ENCODE results near the gene STAC3. TPM values are rescaled to one million over a fixed set of nuclear protein-coding genes. Genes with fewer than 3 reads are reported as not detected.

STAC3 gene
- total and polyA plus RNA-seq, 10 of the 15 experiments (the other 5 are each of a cell fraction or from before 2014, with no cell fraction given): 0.49 to 9.9 (median 3.8) TPM

- DNase-seq (ENCODE audit: low read depth, low spot score): no peak
- H3K4me3 ChIP-seq: no peak overlapping the region
- POLR2A ChIA-PET: interaction anchor here (1.0 to 1.3 kb wide), 4 partner anchors 8 to 21 kb away, joined by 3 to 5 read pairs (median 4); no protein-coding TSS in a partner anchor
Measured at GRCh38 chr12:57227315-57228115, 23.5 kb downstream of the STAC3 start.

GRCh38 chr12:57226588-57227314 lies 24.2 kb downstream of the STAC3 start:
- no peak for DNase-seq (ENCODE audit: low read depth, low spot score)
- H3K4me1 ChIP-seq (ENCODE audit: control insufficient read depth, insufficient read depth, low read length): peaks cover 31% of the 10 kb centered on the region
- RAD21 ChIA-PET (ENCODE audit: unreplicated experiment): interaction anchor here (0.6 to 2.0 kb wide), 7 partner anchors 11 to 227 kb away, joined by 3 to 12 read pairs (median 6); partner anchors contain the start of gene STAT6
- no peak overlapping the region for H3K27ac ChIP-seq (ENCODE audit: control insufficient read depth, insufficient read depth)
- H3K79me2 ChIP-seq (ENCODE audit: control insufficient read depth, insufficient read depth, low read length): peaks cover 22% of the 10 kb centered on the region
- CTCF ChIA-PET: interaction anchor here (0.8 to 7.8 kb wide), 10 partner anchors 9 to 469 kb away, joined by 3 to 202 read pairs (median 5); partner anchors contain the start of genes INHBE and NXPH4
- H3K4me2 ChIP-seq (ENCODE audit: control insufficient read depth, insufficient read depth): peak overlapping the region; percentile 56
- SMC1A ChIA-PET (ENCODE audit: uncharacterized antibody, unreplicated experiment): interaction anchor here (1.3 kb wide), 1 partner anchor 17 kb away, joined by 4 read pairs; no protein-coding TSS in a partner anchor
- no peak for ATAC-seq
- no peaks in the 10 kb centered on the region for H4K20me1 ChIP-seq (ENCODE audit: control insufficient read depth, insufficient read depth)
- intact Hi-C loops (cut with micrococcal nuclease; ENCODE audit: unreplicated experiment) (no loop called here), in situ Hi-C loops (cut with MboI) (no loop called here)
- 26% methylated on average over 17 of the region's 35 CpGs for WGBS (ENCODE audit: insufficient coverage, insufficient replicate concordance, low lambda C conversion rate, missing lambda C conversion rate)
- FAIRE-seq: no peak
- POLR2A ChIA-PET: interaction anchor here (0.7 to 1.3 kb wide), 5 partner anchors 9 to 148 kb away, joined by 3 to 5 read pairs (median 5); partner anchors contain the start of gene NEMP1
- BruUV-seq (replicated peaks): no TSS peak
- H3K36me3 ChIP-seq (ENCODE audit: control insufficient read depth in 2 of 2, insufficient read depth in 2 of 2, low read length in 1 of 2): peaks cover 2 to 6% of the 10 kb centered on the region in 2 experiments
- 0 out of 2 replicates have a peak overlapping the region, but pooled peaks have one; percentile 8 for H3K9ac ChIP-seq (ENCODE audit: control insufficient read depth, insufficient read depth, low read length)
- peak overlapping the region; percentile 81 for H2AFZ ChIP-seq (ENCODE audit: control insufficient read depth, low read depth, low read length)
- no peaks in the 10 kb centered on the region for H3K9me3 ChIP-seq (replicated peaks; ENCODE audit: control insufficient read depth, insufficient read depth, low read length)
- H3K27me3 ChIP-seq (replicated peaks in 1 of 2; ENCODE audit: control insufficient read depth in 2 of 2, insufficient read depth in 2 of 2, low read length in 1 of 2): peaks cover 5 to 8% of the 10 kb centered on the region in 2 experiments; a peak in 3 of 4 replicates
- H3K4me3 ChIP-seq: no peak overlapping the region
- no peak for TF ChIP-seq FOS (IDR thresholded peaks at IDR 0.05; ENCODE audit: borderline replicate concordance, extremely low read depth, insufficient read length)
- TF ChIP-seq EGR1 (IDR thresholded peaks at IDR 0.05; ENCODE audit: borderline replicate concordance in 1 of 2, low read depth in 2 of 2, low read length in 2 of 2): peak in 1 of 2 experiments; percentile 61; a peak in 2 of 3 replicates
- peak; percentile 34 for TF ChIP-seq MEF2B (IDR thresholded peaks at IDR 0.05; ENCODE audit: partially characterized antibody, poor library complexity, severe bottlenecking)
- TF ChIP-seq MXI1 (IDR thresholded peaks at IDR 0.05; ENCODE audit: low read depth, low read length): no peak
- TF ChIP-seq, protein P1, sequence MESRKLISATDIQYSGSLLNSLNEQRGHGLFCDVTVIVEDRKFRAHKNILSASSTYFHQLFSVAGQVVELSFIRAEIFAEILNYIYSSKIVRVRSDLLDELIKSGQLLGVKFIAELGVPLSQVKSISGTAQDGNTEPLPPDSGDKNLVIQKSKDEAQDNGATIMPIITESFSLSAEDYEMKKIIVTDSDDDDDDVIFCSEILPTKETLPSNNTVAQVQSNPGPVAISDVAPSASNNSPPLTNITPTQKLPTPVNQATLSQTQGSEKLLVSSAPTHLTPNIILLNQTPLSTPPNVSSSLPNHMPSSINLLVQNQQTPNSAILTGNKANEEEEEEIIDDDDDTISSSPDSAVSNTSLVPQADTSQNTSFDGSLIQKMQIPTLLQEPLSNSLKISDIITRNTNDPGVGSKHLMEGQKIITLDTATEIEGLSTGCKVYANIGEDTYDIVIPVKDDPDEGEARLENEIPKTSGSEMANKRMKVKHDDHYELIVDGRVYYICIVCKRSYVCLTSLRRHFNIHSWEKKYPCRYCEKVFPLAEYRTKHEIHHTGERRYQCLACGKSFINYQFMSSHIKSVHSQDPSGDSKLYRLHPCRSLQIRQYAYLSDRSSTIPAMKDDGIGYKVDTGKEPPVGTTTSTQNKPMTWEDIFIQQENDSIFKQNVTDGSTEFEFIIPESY (IDR thresholded peaks at IDR 0.05): no peak
- no peak for TF ChIP-seq ZZZ3 (IDR thresholded peaks at IDR 0.05; ENCODE audit: control insufficient read depth, insufficient read length, low read depth)
- no peak for TF ChIP-seq ATF7 (IDR thresholded peaks at IDR 0.05; ENCODE audit: low read depth)
- no peak for TF ChIP-seq STAT3 (IDR thresholded peaks at IDR 0.05; ENCODE audit: low read depth, low read length)
- no peak for TF ChIP-seq CREM (IDR thresholded peaks at IDR 0.05; ENCODE audit: low read depth)
- TF ChIP-seq HDGF (IDR thresholded peaks at IDR 0.05): no peak
- TF ChIP-seq SREBF1 (IDR thresholded peaks at IDR 0.05; ENCODE audit: low read length): no peak

More at GRCh38 chr12:57227315-57228115, 23.5 kb downstream of the STAC3 start:
- FAIRE-seq (no peak), ATAC-seq (no peak)
- Histone ChIP-seq H3K36me3 (ENCODE audit: control insufficient read depth in 2 of 2, insufficient read depth in 2 of 2, low read length in 1 of 2) (peaks cover 8 to 13% of the 10 kb centered on the region in 2 experiments), H3K79me2 (ENCODE audit: control insufficient read depth, insufficient read depth, low read length) (peaks cover 22% of the 10 kb centered on the region), H3K4me1 (ENCODE audit: control insufficient read depth, insufficient read depth, low read length) (peaks cover 31% of the 10 kb centered on the region), H2AFZ (ENCODE audit: control insufficient read depth, low read depth, low read length) (peak overlapping the region; percentile 81), H4K20me1 (ENCODE audit: control insufficient read depth, insufficient read depth) (no peaks in the 10 kb centered on the region), H3K27ac (ENCODE audit: control insufficient read depth, insufficient read depth) (no peak overlapping the region), H3K9me3 (replicated peaks; ENCODE audit: control insufficient read depth, insufficient read depth, low read length) (no peaks in the 10 kb centered on the region), H3K4me2 (ENCODE audit: control insufficient read depth, insufficient read depth) (peak overlapping the region; percentile 56; the same call in 1 of the 2 replicates), H3K27me3 (replicated peaks in 1 of 2; ENCODE audit: control insufficient read depth in 2 of 2, insufficient read depth in 2 of 2, low read length in 1 of 2) (peaks cover 4 to 5% of the 10 kb centered on the region in 2 experiments; a peak in 3 of 4 replicates), H3K9ac (ENCODE audit: control insufficient read depth, insufficient read depth, low read length) (0 out of 2 replicates have a peak overlapping the region, but pooled peaks have one; percentile 8)
- ChIA-PET RAD21 (ENCODE audit: unreplicated experiment) (interaction anchor here (0.6 to 2.0 kb wide), 7 partner anchors 10 to 228 kb away, joined by 3 to 12 read pairs (median 6); partner anchors contain the start of gene STAT6), SMC1A (ENCODE audit: uncharacterized antibody, unreplicated experiment) (interaction anchor here (1.1 kb wide), 1 partner anchor 14 kb away, joined by 5 read pairs; no protein-coding TSS in a partner anchor), CTCF (interaction anchor here (0.9 to 7.8 kb wide), 9 partner anchors 10 to 470 kb away, joined by 3 to 202 read pairs (median 6); partner anchors contain the start of genes INHBE and NXPH4)
- BruUV-seq (replicated peaks): no TSS peak
- TF ChIP-seq TARDBP (IDR thresholded peaks at IDR 0.05; ENCODE audit: borderline replicate concordance): no peak
- TF ChIP-seq CBFB (IDR thresholded peaks at IDR 0.05; ENCODE audit: low read depth): no peak
- TF ChIP-seq ZNF217 (IDR thresholded peaks at IDR 0.05): no peak
- WGBS (ENCODE audit: insufficient coverage, insufficient replicate concordance, low lambda C conversion rate, missing lambda C conversion rate): 29% methylated on average over 8 of the region's 8 CpGs
- intact Hi-C loops (cut with micrococcal nuclease; ENCODE audit: unreplicated experiment): no loop called here
- in situ Hi-C loops (cut with MboI): no loop called here

Data from GM12878 (cell line).